GM19395 (cell line): ENCODE results near the gene ATP6V1G3.
"Not testable (repeated sequence)": the region's sequence is repeated elsewhere in the genome, so short reads cannot be mapped to it uniquely, and the experiment has no call there.

ENCODE experiments used
- ATAC-seq: cut with Tn5 transposase; IDR thresholded peaks from one replicate; pipeline ENCODE4 v1.9.1; 2021; ENCODE audit warnings: mild to moderate bottlenecking, moderate library complexity; ENCODE audit not compliant: unreplicated experiment

Gene ATP6V1G3

DNA sequence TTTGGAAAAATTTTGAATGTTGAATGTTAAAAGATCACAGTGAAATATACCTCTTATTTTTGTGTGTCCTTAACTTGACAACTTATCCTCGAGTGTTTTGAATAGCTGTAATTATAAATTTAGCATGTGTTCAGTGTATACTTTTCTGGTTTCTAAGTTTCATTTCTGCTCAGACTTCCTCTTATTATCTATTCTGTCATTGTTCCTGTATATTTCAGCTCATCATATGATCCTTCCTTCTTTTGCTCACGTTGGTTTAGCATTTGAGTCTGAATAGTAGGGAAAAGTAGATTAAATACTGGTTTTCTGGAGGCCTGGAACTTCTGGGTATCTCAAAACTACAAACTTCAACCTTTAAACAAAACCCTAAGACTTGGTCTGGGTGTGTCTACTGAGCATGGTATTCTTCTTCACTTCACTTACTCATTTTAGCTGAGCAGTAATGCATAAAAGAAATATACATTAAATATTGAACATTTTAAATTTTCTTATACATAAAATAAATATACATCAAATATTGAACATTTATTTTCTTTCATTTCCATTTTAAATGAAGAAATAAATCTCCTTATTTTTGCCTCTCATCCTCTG, 3.3 kb upstream of the ATP6V1G3 start:
- ATAC-seq = peak; percentile 94

DNA sequence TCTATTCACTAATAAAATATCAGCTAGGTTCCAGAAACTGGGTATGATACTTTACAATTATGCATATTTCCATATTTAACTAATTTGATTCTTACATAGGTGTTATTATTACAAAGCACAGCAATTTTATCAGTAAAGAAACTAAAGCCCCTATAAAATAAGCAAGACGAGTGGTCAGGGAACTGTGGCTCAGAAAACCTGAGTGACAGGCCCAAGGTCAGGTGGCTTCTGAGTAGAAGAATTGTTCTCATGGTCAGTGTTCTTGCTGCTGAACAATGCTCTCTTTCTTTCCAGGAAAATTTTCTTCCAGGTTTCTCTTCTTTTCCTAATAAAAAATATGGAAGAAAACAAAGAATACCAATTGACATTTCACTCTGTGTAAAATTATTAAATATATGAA, 2.2 kb upstream of the ATP6V1G3 start:
- no peak for ATAC-seq

DNA sequence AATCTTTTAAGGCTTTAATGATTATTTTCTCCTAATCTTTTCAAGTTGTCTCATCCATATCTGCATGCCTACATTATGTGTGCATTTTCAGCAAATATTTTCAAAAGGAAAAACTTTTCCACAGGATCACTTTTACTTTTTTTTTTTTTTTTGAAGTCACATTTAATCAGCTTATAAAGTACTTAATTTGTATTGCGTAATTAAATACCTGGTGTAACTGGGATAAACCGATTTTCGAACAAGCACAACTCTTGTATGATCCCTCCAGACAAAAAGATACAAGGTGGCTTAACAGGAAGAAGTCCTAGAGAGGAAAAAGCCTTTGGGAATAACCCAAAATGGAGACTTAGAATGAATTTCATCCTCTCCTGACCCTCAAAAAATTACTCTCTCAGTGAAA, 1.3 kb upstream of the ATP6V1G3 start:
- no peak for ATAC-seq

DNA sequence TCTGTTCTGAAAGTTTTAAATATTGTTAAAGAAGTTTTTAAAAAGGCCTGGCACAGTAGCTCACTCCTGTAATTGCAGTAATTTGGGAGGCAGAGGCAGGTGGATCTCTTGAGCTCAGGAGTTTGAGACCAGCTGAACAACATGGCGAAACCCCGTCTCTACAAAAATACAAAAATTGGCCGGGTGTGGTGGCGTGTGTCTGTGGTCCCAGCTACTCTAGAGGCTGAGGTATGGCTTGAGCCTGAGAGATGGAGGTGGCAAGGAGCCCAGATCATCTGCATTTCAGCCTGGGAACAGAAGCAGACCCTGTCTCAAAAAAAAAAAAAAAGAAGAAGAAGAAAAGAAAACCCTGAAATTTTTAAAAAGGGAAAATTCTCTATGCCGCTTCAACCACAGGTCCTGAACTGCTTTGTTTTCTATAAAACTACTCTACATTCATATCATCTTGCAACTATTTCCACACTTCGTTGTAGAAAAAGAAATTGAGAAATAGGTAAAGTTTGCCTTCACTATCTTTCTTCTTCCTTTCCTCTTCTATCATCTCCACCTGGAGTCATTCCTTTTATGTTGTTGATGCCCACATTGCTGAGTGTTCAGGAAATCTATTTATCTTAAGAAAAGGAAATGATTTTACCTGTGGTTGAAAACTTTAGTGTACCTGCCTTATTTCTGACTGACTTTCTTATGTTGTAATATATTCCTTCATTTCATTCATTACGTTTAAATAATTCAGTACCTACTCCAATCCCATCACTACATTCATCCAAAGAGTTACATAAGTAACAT, 1.7 kb downstream of the ATP6V1G3 start:
- no peak for ATAC-seq

DNA sequence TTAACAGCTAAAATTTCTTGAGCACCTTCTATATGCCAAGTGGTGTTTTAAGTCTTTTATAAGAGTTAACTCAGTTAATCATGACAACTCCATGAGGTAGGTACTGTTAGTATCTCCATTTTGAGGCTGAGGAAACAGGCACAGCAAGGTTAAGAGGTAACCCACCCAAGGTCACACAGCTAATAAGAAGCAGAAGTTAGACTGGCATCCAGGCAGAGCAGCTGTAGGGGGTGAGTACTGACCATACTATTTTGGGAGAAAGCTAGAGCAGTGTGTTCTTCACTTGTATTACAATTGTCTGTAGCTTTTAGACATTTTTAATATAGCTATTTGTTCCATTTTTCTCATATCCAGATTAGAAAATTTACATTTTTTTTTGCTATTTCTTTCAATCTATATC, 4.8 kb downstream of the ATP6V1G3 start:
- ATAC-seq = no peak

DNA sequence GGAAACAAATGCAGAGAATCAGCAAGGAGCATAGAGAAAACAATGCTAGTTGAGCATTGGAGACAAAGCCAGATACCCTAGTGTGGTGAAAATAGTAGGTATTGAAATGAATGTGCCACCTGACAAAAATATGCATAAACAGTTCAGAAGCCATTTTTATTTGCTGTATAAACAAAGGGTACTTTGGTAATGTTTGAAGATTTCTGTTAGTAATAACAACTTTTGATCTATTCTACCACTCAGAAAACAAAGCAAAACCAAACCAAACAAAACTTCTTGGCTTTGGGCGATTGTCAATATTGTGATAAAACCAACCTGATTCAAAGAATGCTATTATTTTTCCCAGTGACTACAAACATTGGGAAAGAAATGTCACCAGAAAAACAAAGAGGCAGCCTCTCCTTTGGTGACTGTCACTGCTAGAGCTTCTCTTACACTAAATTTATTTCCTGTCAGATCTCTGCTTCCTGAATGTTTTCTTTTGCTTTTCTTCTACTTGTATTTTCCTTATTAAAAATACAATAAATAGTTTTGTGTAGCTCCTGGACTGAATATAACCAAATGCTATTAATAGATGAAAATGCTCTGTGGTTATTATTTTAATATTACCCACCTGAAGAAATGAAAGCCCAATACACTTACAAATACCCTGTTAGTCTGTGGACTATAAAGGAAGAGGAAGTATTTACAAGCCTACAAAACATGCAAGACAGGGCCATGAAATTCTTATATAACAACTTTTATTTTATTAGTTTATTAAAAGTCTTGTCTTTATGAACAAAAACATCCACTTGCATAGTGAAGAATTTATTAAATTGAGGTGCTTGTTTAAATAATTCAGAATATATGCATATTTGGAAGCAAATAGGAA, 5.7 kb downstream of the ATP6V1G3 start:
- no peak for ATAC-seq

DNA sequence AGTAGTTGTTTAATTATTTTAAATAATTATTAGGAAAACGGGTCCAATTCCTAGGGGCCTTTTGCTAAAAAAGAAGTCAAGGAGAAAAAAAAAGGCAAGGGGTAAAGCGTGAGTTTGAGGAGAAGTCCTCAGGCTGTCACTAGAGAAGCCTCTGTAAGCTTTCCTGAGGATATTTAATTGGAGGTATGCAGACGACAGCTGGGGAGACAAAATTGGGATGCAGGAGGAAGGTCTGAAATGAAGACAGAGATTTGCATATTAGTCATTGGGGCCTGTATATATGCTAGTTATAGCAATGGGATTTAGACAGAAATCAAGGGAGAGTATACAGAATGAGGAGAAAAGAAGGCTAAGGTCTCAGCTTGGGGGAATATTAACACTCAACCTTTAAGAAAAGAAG, 8.6 kb downstream of the ATP6V1G3 start:
- no peak for ATAC-seq

DNA sequence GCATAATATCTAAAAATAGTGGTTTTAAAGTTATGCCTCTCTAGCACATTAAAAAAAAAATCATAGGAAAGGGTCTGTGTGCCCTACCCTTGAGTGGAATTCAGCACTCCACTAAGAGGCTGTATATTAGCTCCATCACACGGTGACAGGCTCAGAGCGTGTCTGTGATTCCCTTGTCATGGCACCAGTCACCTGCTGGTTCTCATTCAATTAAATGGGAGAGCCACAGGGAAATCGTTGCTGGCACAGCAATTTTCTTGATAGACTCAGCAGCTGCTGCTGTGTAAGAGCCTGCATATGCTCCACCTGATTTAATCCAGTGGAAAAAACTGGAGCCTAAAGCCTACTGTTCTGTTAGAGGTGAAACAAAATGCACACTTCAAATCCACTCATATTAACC, 9.5 kb downstream of the ATP6V1G3 start:
- no peak for ATAC-seq

DNA sequence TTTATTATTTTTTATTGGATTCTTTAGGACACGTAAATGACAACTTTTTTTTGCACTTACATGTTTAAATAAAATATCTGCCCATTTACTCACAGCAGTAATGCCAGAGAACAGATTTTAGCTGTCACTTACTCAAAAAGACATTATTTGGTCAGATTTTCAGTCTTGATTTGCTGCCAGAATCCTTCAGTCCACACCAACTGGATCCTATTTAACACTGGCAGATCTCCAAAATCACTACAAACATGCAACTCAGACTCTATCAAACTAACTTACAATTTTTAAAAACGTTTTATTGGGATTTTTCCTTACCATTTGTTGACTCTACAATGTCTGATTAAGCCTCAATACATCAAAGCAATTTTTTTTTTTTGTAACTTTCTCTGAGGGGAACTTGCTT, 11.1 kb downstream of the ATP6V1G3 start:
- ATAC-seq = no peak

DNA sequence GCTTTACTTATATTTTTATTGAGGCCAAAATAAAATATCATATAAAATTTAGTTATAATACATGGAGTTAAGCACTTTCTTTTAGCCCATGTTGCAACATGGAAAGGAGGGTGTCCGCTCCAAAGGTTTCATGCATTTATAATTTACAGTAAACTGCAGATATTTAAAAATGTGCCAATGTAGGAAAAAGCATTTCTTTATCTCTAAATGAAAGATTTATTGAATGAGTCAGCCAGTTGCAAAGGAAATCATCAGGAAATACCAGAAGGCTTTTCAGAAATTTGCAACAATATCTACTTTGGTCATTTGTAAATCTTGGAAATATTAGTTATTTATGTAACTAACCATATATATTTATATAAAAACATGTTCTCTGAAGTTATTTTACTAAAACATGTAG, 12.1 kb downstream of the ATP6V1G3 start:
- ATAC-seq = no peak

DNA sequence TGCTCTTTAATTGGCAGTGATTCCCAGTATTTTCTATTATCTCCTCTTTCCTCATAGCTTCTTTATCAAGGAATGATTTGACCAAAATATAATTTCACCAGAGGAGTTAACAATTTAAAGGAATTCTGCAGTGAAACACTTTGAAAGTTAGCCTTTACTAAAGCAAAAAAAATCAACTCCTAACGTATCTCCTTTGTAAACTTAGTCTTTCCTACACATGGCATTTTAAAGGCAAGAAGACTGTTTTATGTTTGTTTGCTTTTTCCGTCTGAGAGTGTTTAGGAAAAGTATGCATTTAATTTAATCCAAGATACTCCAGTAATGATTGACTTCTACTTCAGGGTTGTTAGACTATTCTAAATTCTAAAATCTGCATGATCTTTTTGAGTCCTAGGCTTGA, 15.9 kb downstream of the ATP6V1G3 start:
- no peak for ATAC-seq

DNA sequence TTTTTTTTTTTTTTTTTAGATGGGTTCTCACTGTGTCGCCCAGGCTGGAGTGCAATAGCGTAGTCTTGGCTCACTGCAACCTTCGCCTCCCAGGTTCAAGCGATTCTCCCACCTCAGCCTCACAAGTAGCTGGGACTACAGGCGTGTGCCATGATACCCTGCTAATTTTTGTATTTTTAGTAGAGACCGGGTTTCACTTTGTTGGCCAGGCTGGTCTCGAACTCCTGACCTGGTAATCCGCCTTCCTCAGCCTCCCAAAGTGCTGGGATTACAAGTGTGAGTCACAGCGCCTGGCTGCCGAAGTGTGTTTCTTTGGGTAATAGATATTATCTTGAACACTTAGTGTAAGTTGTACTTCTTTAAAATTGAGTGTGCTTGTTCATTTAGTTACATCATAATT, 16.4 kb downstream of the ATP6V1G3 start:
- ATAC-seq = not testable (repeated sequence)

DNA sequence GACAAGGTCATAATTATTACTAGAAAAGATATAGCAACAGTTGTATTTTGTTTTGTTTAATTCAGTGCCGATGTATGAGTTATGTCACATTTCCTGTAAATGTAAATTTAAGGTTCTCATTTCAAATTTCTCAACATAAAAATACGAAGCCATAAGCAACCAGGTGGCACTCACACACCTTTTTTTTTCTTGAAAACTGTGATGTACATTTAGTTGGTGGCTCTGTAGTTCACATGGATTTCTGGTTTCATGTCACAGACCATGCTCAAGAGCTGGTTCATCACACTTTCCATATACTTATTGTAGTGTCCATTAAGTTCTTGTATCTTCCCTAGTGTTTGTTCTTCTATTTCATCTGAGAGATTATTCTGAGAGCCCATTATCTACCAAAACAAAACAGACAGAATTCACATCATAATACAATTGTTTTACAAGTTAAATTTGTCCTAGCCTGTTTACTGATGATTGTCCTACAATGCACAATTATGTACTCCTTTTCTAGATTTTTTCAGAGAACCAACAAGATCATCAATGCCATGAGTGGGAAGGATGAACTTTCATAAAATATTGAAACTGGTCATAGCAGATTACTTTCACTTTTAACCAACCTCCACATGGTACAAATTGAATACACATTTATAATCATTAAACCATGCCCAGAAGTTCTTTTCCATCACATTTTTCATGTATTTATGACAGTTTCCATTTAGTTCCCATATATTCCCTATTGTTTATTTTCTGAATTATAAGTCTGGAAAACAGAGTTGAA, 17.1 kb downstream of the ATP6V1G3 start:
- ATAC-seq = no peak

DNA sequence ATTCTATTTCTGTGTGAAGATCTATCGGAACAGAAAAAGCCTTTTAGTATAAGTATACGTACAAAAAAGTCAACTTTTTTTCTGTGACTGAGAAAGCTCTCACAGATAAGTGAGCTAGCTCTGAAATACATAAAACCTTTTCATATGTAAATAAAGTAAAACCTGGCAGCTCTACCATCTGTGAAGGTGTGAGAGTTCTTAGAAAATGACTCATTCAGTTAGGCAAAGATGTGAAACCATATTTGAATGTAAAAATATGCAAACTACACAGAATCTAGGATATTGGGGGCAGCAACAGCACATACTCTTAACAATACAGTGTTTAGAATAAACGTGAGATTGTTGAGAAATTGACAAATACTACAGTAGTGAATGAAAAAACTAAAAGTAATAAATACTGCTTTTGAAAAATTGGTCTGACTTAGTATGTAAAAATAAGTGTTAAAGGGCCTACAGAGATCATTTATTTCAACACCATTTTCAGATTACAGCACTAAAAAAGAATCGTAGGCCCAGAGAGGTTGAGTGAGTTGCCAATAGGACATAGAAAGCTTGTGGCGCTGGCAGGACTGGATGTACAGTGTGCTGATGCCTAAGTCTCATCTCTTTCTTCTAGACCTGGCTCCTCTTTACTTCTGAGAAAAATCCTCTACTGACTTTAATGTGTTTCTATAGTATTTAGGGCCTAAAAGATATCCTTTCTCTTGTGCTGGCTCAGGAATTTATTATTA, 19.8 kb downstream of the ATP6V1G3 start:
- peak; percentile 96 for ATAC-seq

DNA sequence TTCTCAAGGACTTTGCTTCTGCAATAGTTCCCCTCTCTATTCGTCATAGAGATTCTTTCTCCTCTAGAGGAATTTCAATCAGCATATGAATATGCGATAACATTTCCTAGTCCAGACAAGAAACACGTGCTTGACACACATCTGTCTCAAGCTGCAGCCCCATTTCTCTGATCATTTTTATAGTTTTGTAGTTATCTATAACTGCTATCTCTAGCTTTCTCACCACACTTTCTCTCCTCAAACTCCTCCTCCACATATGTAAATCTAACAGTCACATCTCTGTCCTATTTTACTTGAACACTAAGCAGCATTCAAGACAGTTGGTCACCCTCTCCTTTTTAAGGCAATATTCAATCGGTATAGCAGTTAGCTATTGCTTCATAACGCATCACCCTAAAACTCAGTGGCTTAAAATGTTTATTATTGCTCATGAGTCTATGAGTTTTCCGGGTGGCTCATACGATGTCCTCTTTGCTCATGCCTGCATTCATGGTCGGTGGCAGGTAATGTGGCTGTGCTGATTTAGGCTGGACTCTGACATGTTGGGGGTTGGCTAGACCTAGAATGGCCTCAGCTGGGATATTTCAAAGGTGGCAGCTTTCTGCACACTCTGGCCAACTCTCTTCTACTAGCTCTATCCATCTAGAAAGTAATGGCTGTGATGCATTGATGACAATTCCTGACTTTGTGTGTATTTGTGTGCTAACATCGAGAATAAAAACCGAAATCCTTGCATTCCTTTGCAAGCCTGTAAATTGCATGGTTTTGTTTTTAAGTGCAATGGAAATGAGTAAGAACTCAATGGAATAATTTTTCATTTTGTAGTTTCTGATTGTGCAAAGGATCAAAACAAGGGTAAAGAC, 20.6 kb downstream of the ATP6V1G3 start:
- ATAC-seq = peak; percentile 0

DNA sequence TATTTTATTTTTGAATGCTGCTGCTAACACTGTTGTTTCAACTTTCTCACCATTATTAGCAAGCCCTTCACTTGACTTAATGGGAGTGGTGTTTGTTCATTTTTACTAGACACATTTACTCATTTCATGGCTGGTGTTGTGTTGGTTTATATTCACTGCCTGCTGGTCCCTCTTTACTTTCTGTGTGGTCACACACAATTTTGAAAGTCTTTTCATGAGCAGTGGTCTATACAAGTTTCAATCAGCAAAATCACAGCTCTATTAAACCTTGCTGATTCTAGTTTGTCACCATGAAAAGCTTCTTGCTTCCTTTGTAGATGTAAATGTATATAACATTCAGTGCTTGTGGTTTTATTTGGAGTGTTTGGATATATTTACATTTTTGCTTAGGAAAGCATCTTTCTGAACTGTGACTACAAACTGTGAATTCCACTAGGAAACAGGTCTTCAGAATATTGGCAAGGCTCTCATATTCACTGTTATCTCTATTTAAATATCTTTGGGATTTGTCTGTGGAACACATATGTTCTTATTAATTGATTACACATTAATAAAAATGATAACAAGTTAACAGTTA, 22.8 kb downstream of the ATP6V1G3 start:
- no peak for ATAC-seq

DNA sequence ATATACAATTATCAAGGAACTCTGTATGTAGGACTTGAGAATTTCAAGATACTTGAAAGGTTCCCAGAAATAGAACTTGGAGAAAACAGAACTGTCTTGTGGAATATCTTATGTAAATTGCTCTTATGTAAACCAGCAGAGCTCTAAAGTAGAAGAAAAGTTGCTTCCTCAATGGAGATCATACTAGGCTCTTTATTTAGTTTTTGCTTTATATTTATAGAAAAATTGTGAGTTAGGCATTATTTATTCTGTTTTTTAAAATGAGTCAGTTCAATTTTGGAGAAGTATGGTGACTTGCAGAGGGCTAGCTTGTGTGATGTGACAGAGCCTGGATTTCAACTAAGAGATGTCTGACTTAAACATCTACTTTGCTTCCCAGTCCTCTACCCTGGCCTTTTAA, 40.4 kb downstream of the ATP6V1G3 start:
- ATAC-seq = no peak

DNA sequence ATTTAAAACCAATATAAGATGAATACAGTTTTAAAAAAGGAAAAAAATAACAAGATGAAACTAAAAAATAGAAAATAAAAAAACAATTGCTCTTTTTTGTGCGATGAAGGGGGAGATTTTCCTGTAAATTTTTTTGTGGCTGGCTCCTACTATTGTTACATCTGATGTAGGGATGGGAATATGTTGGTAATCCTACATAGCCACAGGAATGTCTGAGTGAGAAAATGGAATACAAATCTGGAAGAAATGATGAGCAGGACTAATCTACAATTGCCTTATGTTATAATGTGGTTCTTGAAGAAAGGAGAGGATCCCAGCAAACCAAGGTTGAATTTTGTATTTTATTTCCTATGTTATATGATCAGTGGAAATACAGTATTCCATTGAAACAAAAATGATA, 40.9 kb downstream of the ATP6V1G3 start:
- no peak for ATAC-seq

DNA sequence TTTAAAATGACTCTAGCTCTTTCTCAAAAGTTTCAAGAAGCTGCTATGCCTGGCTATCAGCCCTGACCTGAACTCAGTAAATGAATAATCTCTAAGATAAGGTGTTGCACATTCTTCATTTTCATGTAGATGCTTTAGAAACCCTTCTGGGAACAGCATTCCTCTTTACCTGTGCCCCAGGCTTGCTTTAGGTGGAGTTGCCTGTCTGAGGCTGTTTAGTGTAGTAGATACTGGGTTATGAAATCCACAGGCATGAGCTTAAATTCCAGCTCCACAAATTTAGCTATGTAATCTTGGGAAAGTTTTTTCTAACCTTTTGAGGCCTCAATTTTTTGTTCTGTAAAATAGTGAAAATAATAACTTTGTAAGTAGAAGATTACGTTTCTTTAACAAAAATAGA, 41.6 kb downstream of the ATP6V1G3 start:
- ATAC-seq = no peak
